ENCODE data around the gene CPTP. TPM values are rescaled to one million over a fixed set of nuclear protein-coding genes. Genes with fewer than 3 reads are reported as not detected.

CPTP gene
- total and polyA plus RNA-seq, 2 of the 13 experiments (the other 11 are each of a cell fraction or from before 2014, with no cell fraction given) = 5.5 to 9.3 TPM

DNA sequence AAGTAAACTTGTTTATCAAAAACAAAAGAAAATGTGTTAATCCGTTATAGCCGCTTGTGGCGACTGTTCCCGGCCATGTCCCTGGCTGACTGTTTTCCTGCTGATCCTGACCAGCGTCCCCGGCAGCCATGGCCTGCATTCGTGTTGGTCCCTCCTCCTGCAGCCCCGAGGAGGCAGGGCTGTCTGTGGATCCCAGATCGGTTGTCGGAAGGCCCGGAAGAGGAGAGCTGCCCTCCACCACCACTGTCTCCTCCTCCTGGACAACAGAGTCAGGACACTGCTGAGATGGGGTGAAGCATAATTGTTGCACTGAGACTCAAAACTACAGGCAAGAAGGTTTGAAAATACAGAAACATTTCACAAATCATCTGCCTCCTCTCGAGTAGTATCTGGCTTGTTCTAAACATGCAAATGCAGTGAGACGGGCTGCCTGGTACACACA is 37.4 kb downstream of the CPTP start (continued):
- TF ChIP-seq ZNF335 (CRISPR knock-in tag; IDR thresholded peaks at IDR 0.05) (no peak), AKAP8 (CRISPR knock-in tag; IDR thresholded peaks at IDR 0.05) (peak; percentile 63; the same call in 1 of the 2 replicates), RXRA (CRISPR knock-in tag; IDR thresholded peaks at IDR 0.05) (no peak), SMARCC2 (IDR thresholded peaks at IDR 0.05) (no peak), KDM3A (CRISPR knock-in tag; IDR thresholded peaks at IDR 0.05; ENCODE audit: low read depth) (no peak), ZNF251 (CRISPR knock-in tag; IDR thresholded peaks at IDR 0.05) (no peak), TOPORS (CRISPR knock-in tag; IDR thresholded peaks at IDR 0.05) (no peak), SP2 (CRISPR knock-in tag; IDR thresholded peaks at IDR 0.05) (no peak), NFRKB (IDR thresholded peaks at IDR 0.05) (no peak), ZNF737 (CRISPR knock-in tag; IDR thresholded peaks at IDR 0.05; ENCODE audit: borderline replicate concordance) (no peak), RAD51 (IDR thresholded peaks at IDR 0.05; ENCODE audit: borderline replicate concordance) (no peak), BRCA1 (CRISPR knock-in tag; IDR thresholded peaks at IDR 0.05) (no peak), MYNN (CRISPR knock-in tag; IDR thresholded peaks at IDR 0.05; ENCODE audit: low read depth) (no peak), NFE2 (CRISPR knock-in tag; IDR thresholded peaks at IDR 0.05) (no peak), XRCC5 (optimal IDR thresholded peaks at IDR 0.05; ENCODE audit: low read length) (peak; percentile 71), PCBP2 (optimal IDR thresholded peaks at IDR 0.05; ENCODE audit: low read depth, low read length, poor library complexity, severe bottlenecking) (no peak), NR2F2 (IDR thresholded peaks at IDR 0.05; ENCODE audit: borderline replicate concordance, low read depth) (no peak), ARHGAP35 (CRISPR knock-in tag; IDR thresholded peaks at IDR 0.05; ENCODE audit: borderline replicate concordance) (no peak), ZNF451 (CRISPR knock-in tag; IDR thresholded peaks at IDR 0.05) (no peak), ZNF367 (CRISPR knock-in tag; IDR thresholded peaks at IDR 0.05; ENCODE audit: borderline replicate concordance) (no peak), SAP130 (CRISPR knock-in tag; IDR thresholded peaks at IDR 0.05; ENCODE audit: low read depth) (peak; percentile 73), KAT7 (CRISPR knock-in tag; IDR thresholded peaks at IDR 0.05; ENCODE audit: borderline replicate concordance) (no peak), ZNF468 (CRISPR knock-in tag; IDR thresholded peaks at IDR 0.05) (no peak), ZNF430 (CRISPR knock-in tag; IDR thresholded peaks at IDR 0.05) (no peak), ZNF205 (CRISPR knock-in tag; IDR thresholded peaks at IDR 0.05) (no peak)
- TF ChIP-seq, protein P1, sequence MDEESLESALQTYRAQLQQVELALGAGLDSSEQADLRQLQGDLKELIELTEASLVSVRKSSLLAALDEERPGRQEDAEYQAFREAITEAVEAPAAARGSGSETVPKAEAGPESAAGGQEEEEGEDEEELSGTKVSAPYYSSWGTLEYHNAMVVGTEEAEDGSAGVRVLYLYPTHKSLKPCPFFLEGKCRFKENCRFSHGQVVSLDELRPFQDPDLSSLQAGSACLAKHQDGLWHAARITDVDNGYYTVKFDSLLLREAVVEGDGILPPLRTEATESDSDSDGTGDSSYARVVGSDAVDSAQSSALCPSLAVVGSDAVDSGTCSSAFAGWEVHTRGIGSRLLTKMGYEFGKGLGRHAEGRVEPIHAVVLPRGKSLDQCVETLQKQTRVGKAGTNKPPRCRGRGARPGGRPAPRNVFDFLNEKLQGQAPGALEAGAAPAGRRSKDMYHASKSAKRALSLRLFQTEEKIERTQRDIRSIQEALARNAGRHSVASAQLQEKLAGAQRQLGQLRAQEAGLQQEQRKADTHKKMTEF (CRISPR knock-in tag; IDR thresholded peaks at IDR 0.05) = peak; percentile 31; the same call in 1 of the 2 replicates
- TF ChIP-seq, protein P2, sequence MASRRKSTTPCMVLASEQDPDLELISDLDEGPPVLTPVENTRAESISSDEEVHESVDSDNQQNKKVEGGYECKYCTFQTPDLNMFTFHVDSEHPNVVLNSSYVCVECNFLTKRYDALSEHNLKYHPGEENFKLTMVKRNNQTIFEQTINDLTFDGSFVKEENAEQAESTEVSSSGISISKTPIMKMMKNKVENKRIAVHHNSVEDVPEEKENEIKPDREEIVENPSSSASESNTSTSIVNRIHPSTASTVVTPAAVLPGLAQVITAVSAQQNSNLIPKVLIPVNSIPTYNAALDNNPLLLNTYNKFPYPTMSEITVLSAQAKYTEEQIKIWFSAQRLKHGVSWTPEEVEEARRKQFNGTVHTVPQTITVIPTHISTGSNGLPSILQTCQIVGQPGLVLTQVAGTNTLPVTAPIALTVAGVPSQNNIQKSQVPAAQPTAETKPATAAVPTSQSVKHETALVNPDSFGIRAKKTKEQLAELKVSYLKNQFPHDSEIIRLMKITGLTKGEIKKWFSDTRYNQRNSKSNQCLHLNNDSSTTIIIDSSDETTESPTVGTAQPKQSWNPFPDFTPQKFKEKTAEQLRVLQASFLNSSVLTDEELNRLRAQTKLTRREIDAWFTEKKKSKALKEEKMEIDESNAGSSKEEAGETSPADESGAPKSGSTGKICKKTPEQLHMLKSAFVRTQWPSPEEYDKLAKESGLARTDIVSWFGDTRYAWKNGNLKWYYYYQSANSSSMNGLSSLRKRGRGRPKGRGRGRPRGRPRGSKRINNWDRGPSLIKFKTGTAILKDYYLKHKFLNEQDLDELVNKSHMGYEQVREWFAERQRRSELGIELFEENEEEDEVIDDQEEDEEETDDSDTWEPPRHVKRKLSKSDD (CRISPR knock-in tag; IDR thresholded peaks at IDR 0.05; ENCODE audit: low read depth) = no peak
- TF ChIP-seq, protein P3, sequence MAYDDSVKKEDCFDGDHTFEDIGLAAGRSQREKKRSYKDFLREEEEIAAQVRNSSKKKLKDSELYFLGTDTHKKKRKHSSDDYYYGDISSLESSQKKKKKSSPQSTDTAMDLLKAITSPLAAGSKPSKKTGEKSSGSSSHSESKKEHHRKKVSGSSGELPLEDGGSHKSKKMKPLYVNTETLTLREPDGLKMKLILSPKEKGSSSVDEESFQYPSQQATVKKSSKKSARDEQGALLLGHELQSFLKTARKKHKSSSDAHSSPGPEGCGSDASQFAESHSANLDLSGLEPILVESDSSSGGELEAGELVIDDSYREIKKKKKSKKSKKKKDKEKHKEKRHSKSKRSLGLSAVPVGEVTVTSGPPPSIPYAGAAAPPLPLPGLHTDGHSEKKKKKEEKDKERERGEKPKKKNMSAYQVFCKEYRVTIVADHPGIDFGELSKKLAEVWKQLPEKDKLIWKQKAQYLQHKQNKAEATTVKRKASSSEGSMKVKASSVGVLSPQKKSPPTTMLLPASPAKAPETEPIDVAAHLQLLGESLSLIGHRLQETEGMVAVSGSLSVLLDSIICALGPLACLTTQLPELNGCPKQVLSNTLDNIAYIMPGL (CRISPR knock-in tag; IDR thresholded peaks at IDR 0.05; ENCODE audit: borderline replicate concordance in 1 of 2, low read depth in 1 of 2) = peak; percentile 62 to 63; a peak in 3 of 4 replicates
